ENCODE results near the gene RARB. TPM values are rescaled to one million over a fixed set of nuclear protein-coding genes. Genes with fewer than 3 reads are reported as not detected.

RARB gene
- total RNA-seq, 2 donors from 2014 or later, result 8.9 TPM

DNA sequence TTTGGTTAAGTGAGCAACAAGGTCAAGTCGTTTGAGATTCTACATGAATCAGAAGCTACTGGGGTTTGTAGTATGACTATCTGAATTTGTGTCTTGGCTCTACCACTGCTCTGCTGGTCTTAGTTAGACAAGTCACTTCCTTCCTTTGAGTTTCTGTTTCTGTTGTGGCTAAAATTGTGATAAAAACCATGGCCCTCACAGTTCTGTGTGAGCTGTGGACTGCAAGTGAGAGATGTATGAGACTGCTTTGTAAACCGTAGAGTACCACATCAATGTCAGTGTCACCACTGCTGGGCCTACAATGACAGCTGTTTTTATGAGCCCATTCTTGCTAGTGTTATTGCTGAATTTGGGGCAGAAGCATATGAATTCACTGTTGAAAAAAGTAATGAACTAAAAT lies 32.7 kb downstream of the RARB start:
- intact Hi-C loops (cut with DNase I), result loop anchor here in 1 of 2 donors (10.0 kb wide), 2 partner anchors 104 to 134 kb away; no protein-coding TSS in a partner anchor

DNA sequence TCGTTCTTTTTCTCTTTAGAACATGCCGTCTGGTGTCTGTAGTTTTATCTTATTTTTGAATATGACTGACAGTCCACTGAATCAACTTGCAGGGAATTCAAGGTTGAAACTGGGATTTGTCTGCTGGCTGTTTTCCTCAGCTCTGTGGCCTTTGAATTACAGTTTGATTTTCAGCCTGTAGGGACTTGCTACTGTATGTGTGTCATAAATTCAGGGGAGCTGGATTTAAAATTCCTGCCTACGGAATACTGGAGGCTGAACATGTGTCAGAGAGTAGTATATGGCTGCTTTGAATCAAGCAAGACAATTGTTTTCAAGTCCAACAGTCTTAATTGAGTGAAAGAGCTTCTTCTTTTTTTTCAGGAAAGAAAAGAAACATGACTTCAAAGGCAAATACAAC lies 33.9 kb downstream of the RARB start:
- no peak for DNase-seq (ENCODE audit: low spot score)
- intact Hi-C loops (cut with DNase I), result loop anchor here in 1 of 2 donors (10.0 kb wide), 2 partner anchors 103 to 133 kb away; no protein-coding TSS in a partner anchor

More for the DNA sequence above, 32.7 kb downstream of the RARB start:
- DNase-seq (ENCODE audit: low spot score), result no peak

DNA sequence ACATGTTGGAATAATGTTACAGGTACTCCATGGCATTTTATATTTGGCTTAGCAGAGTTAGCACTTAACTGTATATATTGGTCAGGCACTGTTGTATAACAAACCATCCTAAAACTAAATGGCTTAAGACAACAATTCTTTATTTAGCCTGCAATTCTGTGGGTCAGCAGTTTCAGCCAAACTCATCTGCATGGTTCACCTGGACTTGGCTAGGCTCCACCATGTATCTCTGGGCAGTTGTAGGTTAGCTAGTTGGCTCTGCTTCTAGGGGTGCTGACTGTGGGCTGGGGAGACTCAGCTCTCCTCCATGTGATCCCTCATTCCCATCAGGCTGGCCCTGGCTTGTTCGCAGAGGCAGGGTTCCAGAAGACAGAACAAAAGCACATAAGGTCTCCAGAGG lies 34.4 kb downstream of the RARB start:
- no peak for DNase-seq (ENCODE audit: low spot score)
- intact Hi-C loops (cut with DNase I), result loop anchor here in 1 of 2 donors (10.0 kb wide), 2 partner anchors 102 to 132 kb away; no protein-coding TSS in a partner anchor

DNA sequence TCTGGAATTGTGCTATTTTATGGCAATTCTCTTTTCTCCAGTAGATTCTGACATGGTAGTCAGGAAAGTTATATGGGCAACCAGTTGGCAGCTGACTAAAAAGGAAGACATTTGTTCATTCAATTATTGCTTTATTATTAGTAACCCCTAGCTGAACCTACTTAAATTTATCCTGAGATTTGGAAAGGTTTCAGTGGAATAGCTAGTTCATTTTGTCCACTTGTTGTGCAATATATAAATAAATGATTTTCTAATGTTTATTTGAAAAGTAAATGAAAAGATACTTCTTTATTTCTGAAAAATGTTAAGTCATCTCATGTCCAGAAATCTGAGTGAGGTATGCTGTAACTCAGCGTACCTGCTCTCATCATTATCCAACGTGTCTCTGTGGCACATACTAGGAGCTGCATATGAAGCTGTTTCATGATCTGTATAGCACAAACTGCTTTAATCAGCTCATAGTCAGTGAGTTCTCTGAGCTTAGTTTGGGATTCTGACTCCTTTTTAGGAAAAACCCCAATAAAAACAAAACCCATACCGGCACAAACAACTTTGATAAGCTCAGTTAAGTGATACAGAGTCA lies 35.9 kb downstream of the RARB start:
- DNase-seq (ENCODE audit: low spot score), result no peak
- intact Hi-C loops (cut with DNase I), result loop anchor here in 1 of 2 donors (10.0 kb wide), 2 partner anchors 101 to 131 kb away; no protein-coding TSS in a partner anchor

DNA sequence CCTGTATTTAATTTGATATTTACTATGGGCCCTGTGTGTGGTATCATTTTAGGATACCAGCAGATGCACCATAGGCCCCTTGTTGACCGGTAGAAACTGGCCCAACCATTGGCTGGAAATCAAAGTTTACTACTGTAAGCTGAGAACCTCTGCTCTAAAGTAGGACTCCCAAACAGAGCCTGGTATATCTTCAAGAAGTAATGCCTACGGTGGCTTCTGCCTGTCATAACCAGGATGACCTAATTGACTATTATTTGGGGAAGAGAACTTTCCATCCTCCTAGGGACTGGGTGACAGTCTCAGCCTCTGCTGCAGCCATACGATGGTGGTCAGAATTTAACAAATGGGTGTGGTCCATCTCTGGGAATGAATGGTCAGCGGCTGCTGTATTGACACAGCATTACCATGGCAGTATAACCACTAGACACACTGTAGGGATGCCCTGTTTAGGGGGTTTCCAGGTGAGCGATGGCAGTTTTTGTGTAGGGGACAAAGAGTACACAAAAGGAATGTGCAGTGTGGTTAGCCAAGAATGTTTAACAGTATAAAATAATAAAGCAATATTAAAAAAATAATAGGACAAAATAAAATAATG lies 37.3 kb downstream of the RARB start:
- intact Hi-C loops (cut with DNase I), result loop anchor here in 1 of 2 donors (10.0 kb wide), 2 partner anchors 99 to 129 kb away; no protein-coding TSS in a partner anchor
- DNase-seq (ENCODE audit: low spot score), result no peak

DNA sequence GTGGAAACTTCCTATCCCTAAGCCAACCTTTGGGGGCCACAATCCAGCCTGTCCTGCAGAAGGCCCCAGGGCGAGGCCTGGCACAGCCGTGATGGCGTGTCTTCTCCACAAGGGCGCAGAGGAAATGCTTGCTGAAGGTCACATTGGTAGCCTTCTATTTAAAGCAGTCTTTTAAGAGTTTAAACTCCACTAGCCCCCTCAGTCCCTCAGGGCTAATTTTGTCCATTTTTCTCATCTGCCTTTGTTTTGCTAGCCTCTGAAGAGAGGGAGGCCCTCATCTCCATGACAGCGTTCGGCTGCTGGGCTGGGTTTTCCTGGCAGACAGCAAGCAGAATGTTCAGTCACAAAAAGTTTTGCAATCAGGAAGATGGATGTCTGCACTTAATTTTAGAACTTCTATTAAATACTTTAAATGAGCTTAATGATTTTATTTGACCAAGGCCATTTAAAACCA lies 40.8 kb downstream of the RARB start:
- DNase-seq (ENCODE audit: low spot score), result peak; percentile 89
- intact Hi-C loops (cut with DNase I), result loop anchor here in 1 of 2 donors (10.0 kb wide), 2 partner anchors 96 to 126 kb away; no protein-coding TSS in a partner anchor

DNA sequence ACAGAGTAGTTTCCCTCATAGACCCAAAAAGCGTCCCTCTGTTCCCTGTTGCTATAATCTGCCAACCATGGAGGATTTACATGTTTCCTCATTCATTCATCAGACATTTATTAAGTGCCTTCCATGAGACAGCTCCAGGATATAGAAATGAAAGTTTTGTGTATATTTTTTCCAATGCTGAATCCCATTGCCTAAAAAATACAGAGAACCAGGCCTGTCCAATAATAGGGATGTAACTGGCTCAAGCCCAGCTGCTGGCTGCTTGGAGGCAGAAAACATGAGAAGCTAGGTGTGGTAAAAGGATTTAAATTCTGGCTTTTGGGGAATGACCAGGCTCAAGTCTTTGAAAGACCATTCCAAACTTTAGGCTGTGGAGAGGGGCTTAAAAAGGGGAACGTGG lies 41.5 kb downstream of the RARB start:
- no peak for DNase-seq (ENCODE audit: low spot score)
- intact Hi-C loops (cut with DNase I), result loop anchor here in 1 of 2 donors (10.0 kb wide), 2 partner anchors 95 to 125 kb away; no protein-coding TSS in a partner anchor

DNA sequence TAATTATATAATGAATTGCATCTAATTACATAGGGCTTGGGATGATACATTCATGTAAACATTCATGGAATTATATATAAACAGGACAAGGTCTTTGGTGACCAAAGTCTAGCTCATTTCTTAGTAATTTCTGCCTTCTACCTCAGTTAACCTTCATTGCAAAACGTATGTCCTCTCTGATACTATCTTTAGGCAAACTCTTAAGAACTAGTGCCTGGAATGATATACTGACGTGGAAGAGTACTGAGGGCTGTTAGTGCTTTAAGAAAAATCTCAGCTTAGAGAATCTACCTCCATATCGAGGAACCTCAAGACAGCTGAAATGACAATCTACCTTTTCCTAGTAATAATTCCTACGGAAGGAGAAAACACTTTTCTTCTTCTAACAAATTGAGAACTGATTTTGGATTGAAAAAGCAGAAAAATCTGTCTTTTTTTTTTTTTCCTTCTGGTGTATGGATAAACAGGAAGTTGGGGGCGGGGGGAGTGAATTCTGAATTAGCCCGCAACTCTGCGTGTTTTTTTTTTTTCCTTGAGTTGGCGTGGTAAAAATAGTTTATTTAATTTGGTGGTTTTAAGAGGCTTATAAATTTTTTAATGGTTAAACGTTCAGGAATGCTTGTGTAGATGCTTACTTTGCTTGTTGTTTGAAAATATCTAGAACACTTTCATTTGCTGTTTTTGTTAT lies 43.2 kb downstream of the RARB start:
- intact Hi-C loops (cut with DNase I), result no loop called here
- no peak for DNase-seq (ENCODE audit: low spot score)

DNA sequence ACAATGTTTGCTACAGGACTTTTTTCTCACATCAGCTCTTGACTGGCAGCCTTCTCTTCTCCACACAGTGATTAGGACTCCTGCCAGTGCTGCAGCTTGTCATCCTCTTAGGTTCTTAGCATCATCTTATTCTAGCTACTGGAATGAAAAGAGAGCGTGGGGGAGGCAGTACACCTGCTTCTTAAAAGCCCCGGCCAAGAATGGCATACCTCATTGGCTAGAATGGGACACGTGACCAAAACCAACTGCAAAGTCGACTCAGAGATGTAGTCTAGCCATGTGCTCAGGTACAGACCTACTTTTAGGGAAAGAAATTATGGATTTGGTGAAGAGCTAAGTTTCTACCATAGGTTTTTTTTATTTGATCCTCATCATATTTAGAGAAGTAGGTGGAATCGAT lies 44.1 kb downstream of the RARB start:
- DNase-seq (ENCODE audit: low spot score), result no peak
- intact Hi-C loops (cut with DNase I), result no loop called here

DNA sequence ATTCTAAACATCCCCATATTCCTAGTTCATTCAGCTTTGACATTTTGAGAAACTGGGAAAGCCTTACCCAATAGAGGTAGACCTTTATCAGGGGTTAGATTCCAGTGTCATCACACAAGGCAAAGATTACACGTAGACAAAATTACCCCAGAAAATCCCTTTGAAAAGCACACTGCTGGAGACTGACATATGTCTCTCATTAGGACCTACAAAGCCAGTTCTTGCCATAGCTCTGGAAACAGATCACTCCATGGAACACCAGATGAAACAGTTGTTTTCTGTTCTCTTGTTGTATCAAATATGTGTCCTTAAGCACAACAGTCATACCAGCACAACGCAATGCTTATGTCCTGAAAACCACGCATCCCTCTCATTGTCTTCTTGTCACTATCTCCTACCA lies 44.7 kb downstream of the RARB start:
- intact Hi-C loops (cut with DNase I), result no loop called here

DNA sequence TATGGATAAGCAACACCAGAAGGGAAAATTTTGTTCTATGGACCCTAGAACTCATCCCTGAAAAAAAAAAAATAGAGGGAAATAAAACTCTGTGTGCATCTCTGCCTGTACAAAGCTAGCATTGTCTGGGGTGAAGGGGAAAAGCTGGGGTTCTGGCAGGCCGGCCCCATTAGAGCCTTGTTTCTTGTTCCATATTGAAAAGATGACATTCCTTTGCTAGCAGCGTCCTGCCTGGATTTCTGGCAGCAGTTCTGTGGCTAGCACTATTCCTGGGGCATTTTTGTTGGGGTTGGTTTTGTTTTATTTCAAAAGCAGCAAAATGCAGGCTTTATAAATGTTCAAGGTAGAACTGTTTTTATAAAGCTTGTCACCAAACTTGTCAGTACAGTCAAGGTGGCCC lies 45.2 kb downstream of the RARB start:
- no peak for DNase-seq (ENCODE audit: low spot score)
- intact Hi-C loops (cut with DNase I), result no loop called here

More for the DNA sequence above, 44.7 kb downstream of the RARB start:
- no peak for DNase-seq (ENCODE audit: low spot score)

DNA sequence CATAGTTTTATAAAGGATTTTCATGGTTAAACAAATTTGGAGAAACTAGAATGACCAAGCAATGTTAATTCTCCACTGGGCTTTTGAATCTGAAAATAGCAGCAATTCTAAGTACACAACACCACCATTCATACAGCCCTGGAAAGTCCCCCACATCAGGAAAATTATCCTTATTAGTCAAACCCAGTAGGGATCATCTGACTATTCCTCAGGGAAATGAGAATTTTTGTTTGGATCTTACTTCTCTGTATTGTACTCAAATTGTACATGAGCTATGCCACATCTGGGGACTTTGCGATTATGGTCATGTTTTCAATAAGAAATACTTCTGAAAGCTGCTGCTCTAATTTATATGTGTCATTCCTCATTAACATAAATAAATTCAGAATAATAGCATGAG lies 46.0 kb downstream of the RARB start:
- intact Hi-C loops (cut with DNase I), result no loop called here
- no peak for DNase-seq (ENCODE audit: low spot score)

DNA sequence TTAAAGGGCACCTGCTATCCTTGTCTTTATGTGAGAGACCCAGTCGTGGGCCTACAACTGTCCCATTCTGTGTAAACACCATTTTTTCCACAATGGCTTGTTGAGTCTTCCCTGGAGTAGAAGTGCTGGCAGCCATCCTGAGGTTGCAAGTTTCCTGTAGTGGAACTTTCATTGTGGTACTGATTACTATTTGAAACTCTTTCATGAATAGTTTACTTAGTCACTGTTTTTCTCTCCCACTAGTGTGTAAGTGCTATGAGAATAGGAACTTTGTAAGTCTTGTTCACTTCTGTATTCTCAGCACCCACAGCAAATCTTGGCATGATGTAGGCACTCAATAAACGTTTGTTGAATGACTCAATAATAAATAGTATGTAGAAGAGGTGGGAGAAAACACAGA lies 48.6 kb downstream of the RARB start:
- intact Hi-C loops (cut with DNase I), result no loop called here
- no peak for DNase-seq (ENCODE audit: low spot score)

DNA sequence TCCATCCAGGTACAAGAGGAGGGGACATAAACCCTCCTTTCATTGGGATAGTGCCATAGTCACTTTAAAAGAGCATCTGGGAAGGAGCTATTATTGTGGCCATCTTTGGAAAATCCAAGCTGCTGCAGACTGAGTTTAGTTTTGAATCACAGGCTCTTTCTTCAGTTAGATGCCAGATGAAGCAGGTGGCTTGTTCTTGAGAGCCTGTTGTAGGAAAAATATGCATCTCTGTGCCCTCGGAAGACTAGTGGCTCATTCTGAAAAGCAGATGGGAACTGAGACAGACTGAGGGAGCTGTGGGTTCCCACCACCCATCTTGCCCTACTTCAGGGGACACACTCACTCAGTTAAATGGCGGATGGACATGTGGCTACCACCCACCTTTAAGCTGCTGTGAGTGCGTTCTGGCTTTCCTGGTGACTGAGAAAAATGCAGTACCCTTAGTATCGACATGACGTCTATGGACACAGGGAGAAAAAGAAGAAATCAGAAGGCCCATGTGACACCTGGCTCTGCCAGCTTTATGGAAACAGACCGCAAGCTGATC lies 50.2 kb downstream of the RARB start:
- DNase-seq (ENCODE audit: low spot score), result no peak
- intact Hi-C loops (cut with DNase I), result no loop called here

DNA sequence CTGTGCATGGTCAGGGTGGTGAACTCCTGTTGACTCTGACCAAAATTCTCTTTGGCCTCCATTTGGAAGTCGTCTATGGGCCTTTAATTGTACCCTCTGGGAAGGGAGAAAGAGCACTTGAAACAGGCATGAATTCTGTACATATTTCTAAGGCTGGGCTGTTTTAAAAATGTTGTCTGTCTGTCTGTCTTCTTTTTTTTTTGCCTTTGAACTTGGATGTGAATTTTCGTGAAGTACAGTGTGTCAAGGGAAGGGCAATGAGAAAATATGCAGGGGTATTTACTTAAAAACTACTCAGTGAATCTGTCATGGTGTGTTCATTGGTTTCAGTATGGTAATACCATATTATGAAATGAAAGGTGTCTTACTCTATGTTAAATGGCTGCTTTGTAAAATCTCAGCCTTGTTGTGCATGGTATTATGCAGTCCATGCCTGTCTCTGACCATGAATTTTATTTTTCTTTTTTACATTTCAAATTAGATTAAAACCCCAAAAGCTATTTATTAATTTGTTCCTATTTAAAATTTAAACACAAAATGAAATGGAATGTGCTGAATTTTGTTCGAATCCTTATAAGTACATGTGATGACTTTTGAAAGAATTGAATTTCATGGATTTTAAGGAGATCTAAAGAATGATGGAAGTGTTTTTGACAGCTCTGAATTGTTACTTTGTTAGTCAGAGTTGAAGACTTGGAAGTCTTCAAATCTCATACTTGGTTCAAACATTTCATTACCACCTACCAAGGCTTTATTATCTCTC lies 51.1 kb downstream of the RARB start:
- intact Hi-C loops (cut with DNase I), result no loop called here
- DNase-seq (ENCODE audit: low spot score), result no peak

DNA sequence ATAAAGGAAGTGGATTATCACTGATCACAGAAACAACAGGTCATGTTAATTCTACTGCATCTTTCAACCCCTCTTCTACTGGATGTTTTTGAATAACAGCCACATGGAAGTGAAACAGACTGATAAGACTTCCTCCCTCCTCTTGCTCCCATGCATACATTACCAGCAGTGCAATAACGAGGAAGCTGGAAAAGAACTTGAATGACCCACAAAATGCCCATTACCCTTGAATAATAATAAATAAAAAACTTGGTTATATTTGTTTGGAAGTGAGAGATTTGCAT lies 51.6 kb downstream of the RARB start:
- intact Hi-C loops (cut with DNase I), result no loop called here
- no peak for DNase-seq (ENCODE audit: low spot score)

DNA sequence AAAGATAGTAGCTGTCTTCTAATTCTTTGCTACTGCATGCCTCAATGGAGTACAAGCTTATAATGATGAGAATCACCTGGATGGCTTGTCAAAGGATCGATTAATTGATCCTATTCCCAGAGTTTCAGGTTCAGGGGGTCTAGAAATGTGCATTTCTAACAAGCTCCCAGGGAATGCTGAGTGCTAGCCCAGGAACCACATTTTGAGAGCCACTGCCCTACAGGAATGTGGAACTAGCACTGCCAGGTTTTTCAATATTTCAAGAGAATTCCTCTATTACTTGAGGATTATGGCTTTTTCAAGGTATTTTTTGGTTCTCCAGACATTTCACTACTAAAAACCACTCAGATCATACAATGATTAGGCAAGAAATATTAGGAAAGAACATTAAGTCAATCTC lies 52.7 kb downstream of the RARB start:
- intact Hi-C loops (cut with DNase I), result no loop called here
- no peak for DNase-seq (ENCODE audit: low spot score)

DNA sequence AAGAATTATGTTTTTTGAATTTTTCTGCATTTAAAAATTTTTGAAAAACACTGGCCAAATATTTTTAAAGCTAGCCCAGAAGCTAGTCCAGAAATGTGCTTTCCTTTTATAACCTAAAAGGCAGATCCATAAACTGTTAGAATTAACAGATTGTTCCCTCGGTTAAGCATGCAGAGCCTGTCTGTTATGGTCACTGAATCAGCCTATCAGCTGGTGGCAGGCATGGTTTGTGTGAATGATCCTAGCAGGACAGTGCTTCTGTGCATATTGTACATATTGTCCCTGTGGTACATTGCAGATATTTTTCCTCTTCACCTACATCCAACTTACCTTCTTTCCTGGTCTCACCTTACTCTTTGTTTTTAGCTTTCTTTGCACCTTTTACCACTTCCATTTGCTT lies 53.3 kb downstream of the RARB start:
- no peak for DNase-seq (ENCODE audit: low spot score)
- intact Hi-C loops (cut with DNase I), result no loop called here

DNA sequence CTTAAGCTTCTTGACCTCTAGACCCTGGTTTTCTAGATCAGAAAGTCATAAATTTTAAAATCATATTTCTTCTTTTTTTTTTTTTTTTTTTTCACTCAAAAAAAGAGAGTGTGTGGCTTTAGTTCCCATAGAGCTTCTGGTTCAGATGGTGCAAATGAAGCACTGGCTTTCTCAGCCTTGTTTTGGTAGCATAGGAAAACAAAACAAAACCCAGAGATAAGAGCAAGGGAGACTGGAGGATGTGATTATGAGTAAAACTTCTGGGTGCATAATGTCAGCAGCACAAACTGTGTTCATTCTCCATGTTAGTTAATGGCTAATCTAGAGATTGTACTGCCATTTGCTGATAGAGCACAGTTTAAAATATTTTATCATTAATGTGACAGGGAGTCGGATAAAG lies 55.4 kb downstream of the RARB start:
- intact Hi-C loops (cut with DNase I), result no loop called here
- no peak for DNase-seq (ENCODE audit: low spot score)

DNA sequence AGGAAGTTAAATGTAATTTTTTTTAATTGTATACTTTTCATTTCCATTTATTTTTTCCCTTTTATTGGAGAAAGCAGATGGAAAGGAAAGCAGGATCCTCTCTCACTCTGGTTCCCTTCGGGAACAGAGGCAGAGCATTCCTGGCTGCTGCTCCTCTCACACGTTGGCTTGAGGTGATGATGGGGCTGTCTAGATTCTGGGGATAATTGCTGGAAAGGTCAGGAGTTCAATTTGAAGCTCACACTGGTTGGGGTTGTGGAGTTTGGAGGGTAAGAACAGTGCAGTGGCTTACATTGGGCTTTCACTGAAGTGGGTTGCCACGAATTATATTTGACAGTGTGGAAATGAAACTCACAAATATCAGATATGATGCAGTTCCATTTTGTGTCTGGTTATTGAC lies 57.6 kb downstream of the RARB start:
- DNase-seq (ENCODE audit: low spot score), result no peak
- intact Hi-C loops (cut with DNase I), result no loop called here

Data from posterior vena cava (tissue), 2 donors.